ENCODE data around the gene PRR14L.
"Not testable (repeated sequence)": the region's sequence is repeated elsewhere in the genome, so short reads cannot be mapped to it uniquely, and the experiment has no call there.

Gene PRR14L

GRCh38 chr22:31681349-31682345 lies 68.3 kb downstream of the PRR14L start:
- no peak for DNase-seq

- no peak for DNase-seq
Measured at GRCh38 chr22:31680861-31681341, 69.0 kb downstream of the PRR14L start.

GRCh38 chr22:31678748-31679147 lies 71.2 kb downstream of the PRR14L start:
- no peak for DNase-seq

- no peak for DNase-seq
Measured at GRCh38 chr22:31676700-31677099, 73.2 kb downstream of the PRR14L start.

GRCh38 chr22:31674219-31674618 lies 75.7 kb downstream of the PRR14L start:
- DNase-seq = not testable (repeated sequence)

- DNase-seq = not testable (repeated sequence)
Measured at GRCh38 chr22:31668849-31669248, 81.1 kb downstream of the PRR14L start.

- DNase-seq = no peak
Measured at GRCh38 chr22:31662668-31663037, 87.3 kb downstream of the PRR14L start.

- peak; percentile 93 for DNase-seq
Measured at GRCh38 chr22:31661851-31662667, 87.9 kb downstream of the PRR14L start, which contains the start of gene PISD. PISD (minus strand) TSS chr22:31662215; CDS start chr22:31662208, 7 bp downstream.

GRCh38 chr22:31660860-31661341 lies 89.0 kb downstream of the PRR14L start:
- not testable (repeated sequence) for DNase-seq

GRCh38 chr22:31659246-31659645 lies 90.7 kb downstream of the PRR14L start:
- no peak for DNase-seq

- DNase-seq = no peak
Measured at GRCh38 chr22:31654408-31654807, 95.5 kb downstream of the PRR14L start.

- no peak for DNase-seq
Measured at GRCh38 chr22:31653944-31654343, 96.0 kb downstream of the PRR14L start.

- DNase-seq = peak; percentile 74
Measured at GRCh38 chr22:31652911-31653684, 96.8 kb downstream of the PRR14L start.

- DNase-seq = no peak
Measured at GRCh38 chr22:31652088-31652487, 97.8 kb downstream of the PRR14L start.

GRCh38 chr22:31651664-31652063 lies 98.3 kb downstream of the PRR14L start:
- DNase-seq = no peak

GRCh38 chr22:31650391-31650790 lies 99.5 kb downstream of the PRR14L start:
- DNase-seq = no peak

- DNase-seq = no peak
Measured at GRCh38 chr22:31647523-31648320, 102.2 kb downstream of the PRR14L start.

- DNase-seq = no peak
Measured at GRCh38 chr22:31647066-31647465, 102.9 kb downstream of the PRR14L start.

GRCh38 chr22:31646186-31647019 lies 103.5 kb downstream of the PRR14L start:
- no peak for DNase-seq

GRCh38 chr22:31639436-31640039 lies 110.4 kb downstream of the PRR14L start:
- no peak for DNase-seq

Measured in NCI-H146 (cell line).